PC-3 (cell line): ENCODE results near the gene SARNP. TPM values are rescaled to one million over a fixed set of nuclear protein-coding genes. Genes with fewer than 3 reads are reported as not detected.

ENCODE experiments used
- ATAC-seq: fragments of 200-7000 bp; cut with Tn5 transposase; 2 replicates; pipeline ENCODE4 v1.9.1; 2020; ENCODE audit warnings: mild to moderate bottlenecking, moderate library complexity
- BruUV-seq: library from RNA; stranded (reverse); fragments of 400-500 nt; replicated peaks from 2 replicates; lab custom pipeline; 2021; lab: Mats Ljungman, UMichigan
- CTCF ChIA-PET: fragments of 300-600 bp; sonication (Branson Sonifier 250); formaldehyde crosslinking; loops from one replicate; lab custom pipeline; 2022; ENCODE audit warnings: antibody characterized with exemption; lab: Charles Lee
- POLR2A ChIA-PET: fragments of 300-600 bp; sonication (Branson Sonifier 250); formaldehyde crosslinking; loops from one replicate; lab custom pipeline; 2022; ENCODE audit warnings: antibody characterized with exemption; ENCODE audit not compliant: unreplicated experiment; lab: Charles Lee
- DNase-seq: peaks from one replicate; pipeline ENCODE4 v3.0.0-alpha.2; 2015
- H2AFZ ChIP-seq: fragments of 300-600 bp; sonication (generic); 2 replicates; pipeline ENCODE4 v1.6.0; 2016; ENCODE audit warnings: antibody characterized with exemption, low read length
- H3F3A ChIP-seq: fragments of 300-600 bp; sonication (generic); one replicate; pipeline ENCODE4 v1.6.0; 2017; ENCODE audit warnings: antibody characterized with exemption, low read length, control low read depth, mild to moderate bottlenecking; ENCODE audit not compliant: unreplicated experiment
- H3K27ac ChIP-seq: fragments of 300-600 bp; sonication (generic); 2 replicates; pipeline ENCODE4 v1.5.1; 2016; ENCODE audit warnings: mild to moderate bottlenecking, low read length
- H3K27me3 ChIP-seq: fragments of 300-600 bp; sonication (generic); 2 replicates; pipeline ENCODE4 v1.6.1; 2016; ENCODE audit warnings: low read length, mixed read lengths
- H3K36me3 ChIP-seq: fragments of 300-600 bp; sonication (generic); 2 replicates; pipeline ENCODE4 v1.6.1; 2016; ENCODE audit warnings: low read depth, mixed run types, low read length, mixed read lengths
- H3K4me1 ChIP-seq: fragments of 300-600 bp; sonication (generic); 2 replicates; pipeline ENCODE4 v1.5.1; 2016; ENCODE audit warnings: low read length; ENCODE audit not compliant: insufficient read depth
- H3K4me2 ChIP-seq: fragments of 300-600 bp; sonication (generic); 2 replicates; pipeline ENCODE4 v1.6.0; 2016; ENCODE audit warnings: low read length
- H3K4me3 ChIP-seq: fragments of 300-600 bp; sonication (generic); 2 replicates; pipeline ENCODE4 v1.5.1; 2016; ENCODE audit warnings: mild to moderate bottlenecking, low read length, mixed read lengths
- H3K79me2 ChIP-seq: fragments of 300-600 bp; sonication (generic); 2 replicates; pipeline ENCODE4 v1.6.1; 2017; ENCODE audit warnings: low read length, mixed read lengths
- H3K9ac ChIP-seq: fragments of 300-600 bp; sonication (generic); 2 replicates; pipeline ENCODE4 v1.6.0; 2016; ENCODE audit warnings: mild to moderate bottlenecking, low read length
- H3K9me2 ChIP-seq: fragments of 300-600 bp; sonication (generic); replicated peaks from 2 replicates; pipeline ENCODE4 v1.6.1; 2016; ENCODE audit warnings: mixed run types, low read length, mixed read lengths
- H3K9me3 ChIP-seq: fragments of 300-600 bp; sonication (generic); 2 replicates; pipeline ENCODE4 v1.6.1; 2016; ENCODE audit warnings: low read length, mixed read lengths
- H4K20me1 ChIP-seq: fragments of 300-600 bp; sonication (generic); 2 replicates; pipeline ENCODE4 v1.6.1; 2016; ENCODE audit warnings: low read length, mixed read lengths
- EZH2 ChIP-seq: fragments of 300-600 bp; sonication (generic); IDR thresholded peaks from one replicate; pipeline ENCODE4 v1.6.1; 2017; ENCODE audit warnings: antibody characterized with exemption, mild to moderate bottlenecking, low read length; ENCODE audit not compliant: unreplicated experiment
- EZH2phosphoT487 ChIP-seq: fragments of 300-600 bp; sonication (generic); IDR thresholded peaks from 2 replicates; pipeline ENCODE4 v1.6.1; 2018; ENCODE audit warnings: mild to moderate bottlenecking, antibody characterized with exemption, low read length, borderline replicate concordance
- intact Hi-C: fragments of 100-400 bp; cut with micrococcal nuclease; formaldehyde crosslinking; loops from 2 replicates; pipeline ENCODE4 v1.9.0; 2023
- total RNA-seq: library from RNA; depleted of rRNA; stranded (reverse); fragments of >200 nt; gene quantifications from 2 replicates; pipeline ENCODE4 v1.2.3, GENCODE V29; 2014
- TF ChIP-seq, protein P1 (sequence below): fragments of 300-600 bp; sonication (generic); conservative IDR thresholded peaks from 2 replicates; pipeline ENCODE4 v1.5.1; 2017; ENCODE audit warnings: antibody characterized with exemption, low read depth, mild to moderate bottlenecking, low read length

Gene SARNP
- total RNA-seq, 1 experiment from 2014 or later, result 103 TPM

DNA sequence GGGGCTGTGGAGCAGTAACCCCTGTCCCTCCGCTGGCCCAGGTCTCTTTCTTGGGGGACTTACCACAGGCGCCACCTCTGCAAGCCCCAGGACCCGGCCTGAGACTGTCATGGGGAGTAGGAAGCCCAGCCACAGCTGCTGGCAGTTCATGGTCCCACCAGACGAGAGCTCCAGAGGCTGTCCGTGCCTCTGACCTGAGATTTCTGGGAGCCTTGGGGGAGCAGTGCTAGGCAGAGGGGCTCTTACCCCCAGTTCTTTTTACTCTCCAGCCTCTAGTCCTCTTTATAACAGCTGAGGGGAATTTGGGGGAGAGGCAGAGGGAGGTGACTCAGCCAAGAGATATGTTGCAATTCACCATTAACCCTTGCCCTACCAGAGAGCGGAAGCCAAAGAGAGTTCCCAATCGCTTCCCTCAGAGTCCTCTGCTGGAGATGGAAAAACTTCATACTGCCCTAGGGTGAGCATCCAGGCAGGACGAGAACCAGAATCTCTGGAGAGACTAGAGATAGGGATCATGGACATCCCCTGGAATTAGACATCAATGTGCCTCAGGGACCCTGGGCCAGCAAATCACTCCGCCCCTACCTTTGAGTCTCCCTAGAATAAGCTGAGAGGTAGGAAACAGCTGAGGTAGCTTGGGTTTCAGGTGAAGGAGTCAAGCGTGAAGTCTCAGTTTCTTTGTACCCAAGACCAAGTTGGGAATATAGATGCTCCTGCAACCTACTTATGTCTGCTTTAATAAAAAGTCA is 25.3 kb upstream of the SARNP start, which contains the start of gene MMP19:
Gene MMP19, minus strand, starts transcription at position 256 of the 749 bp plus-strand sequence. Its CDS starts 106 bp downstream, at position 150.
- no peaks in the 10 kb centered on the region for H3K36me3 ChIP-seq
- TF ChIP-seq EZH2phosphoT487, result no peak
- TF ChIP-seq EZH2, result no peak
- ATAC-seq, result peak; percentile 48
- H3K9me2 ChIP-seq, result no peaks in the 10 kb centered on the region
- no peak within 1 kb of the TSS for H3K27ac ChIP-seq
- peaks cover 9% of the 10 kb centered on the region for H3K4me1 ChIP-seq
- H3F3A ChIP-seq, result no peaks in the 10 kb centered on the region
- H3K4me3 ChIP-seq, result no peak within 1 kb of the TSS
- no peak within 1 kb of the TSS for H3K9ac ChIP-seq
- no TSS peak for BruUV-seq
- peak; percentile 55 for DNase-seq
- no peaks in the 10 kb centered on the region for H3K27me3 ChIP-seq
- H3K79me2 ChIP-seq, result no peaks in the 10 kb centered on the region
- no peak within 1 kb of the TSS for H2AFZ ChIP-seq
- POLR2A ChIA-PET, result no interaction called here
- no peaks in the 10 kb centered on the region for H4K20me1 ChIP-seq
- CTCF ChIA-PET, result no interaction called here
- peak within 1 kb of the TSS; percentile 41; the same call in 1 of the 2 replicates for H3K4me2 ChIP-seq
- intact Hi-C loops, result no loop called here
- H3K9me3 ChIP-seq, result no peaks in the 10 kb centered on the region

- no peak for ATAC-seq
- Histone ChIP-seq H3K9me2 (no peaks in the 10 kb centered on the region), H3K9ac (no peak overlapping the region), H3K4me1 (peaks cover 9% of the 10 kb centered on the region), H3K36me3 (no peaks in the 10 kb centered on the region), H3K4me2 (no peak overlapping the region), H3K9me3 (no peaks in the 10 kb centered on the region), H3K27ac (no peak overlapping the region), H4K20me1 (no peaks in the 10 kb centered on the region), H2AFZ (no peak overlapping the region), H3K27me3 (no peaks in the 10 kb centered on the region), H3K79me2 (no peaks in the 10 kb centered on the region), H3F3A (no peaks in the 10 kb centered on the region), H3K4me3 (no peak overlapping the region)
- intact Hi-C loops, result no loop called here
- BruUV-seq, result no TSS peak
- ChIA-PET CTCF (no interaction called here), POLR2A (no interaction called here)
- TF ChIP-seq EZH2 (no peak), EZH2phosphoT487 (no peak)
- TF ChIP-seq, protein P1, sequence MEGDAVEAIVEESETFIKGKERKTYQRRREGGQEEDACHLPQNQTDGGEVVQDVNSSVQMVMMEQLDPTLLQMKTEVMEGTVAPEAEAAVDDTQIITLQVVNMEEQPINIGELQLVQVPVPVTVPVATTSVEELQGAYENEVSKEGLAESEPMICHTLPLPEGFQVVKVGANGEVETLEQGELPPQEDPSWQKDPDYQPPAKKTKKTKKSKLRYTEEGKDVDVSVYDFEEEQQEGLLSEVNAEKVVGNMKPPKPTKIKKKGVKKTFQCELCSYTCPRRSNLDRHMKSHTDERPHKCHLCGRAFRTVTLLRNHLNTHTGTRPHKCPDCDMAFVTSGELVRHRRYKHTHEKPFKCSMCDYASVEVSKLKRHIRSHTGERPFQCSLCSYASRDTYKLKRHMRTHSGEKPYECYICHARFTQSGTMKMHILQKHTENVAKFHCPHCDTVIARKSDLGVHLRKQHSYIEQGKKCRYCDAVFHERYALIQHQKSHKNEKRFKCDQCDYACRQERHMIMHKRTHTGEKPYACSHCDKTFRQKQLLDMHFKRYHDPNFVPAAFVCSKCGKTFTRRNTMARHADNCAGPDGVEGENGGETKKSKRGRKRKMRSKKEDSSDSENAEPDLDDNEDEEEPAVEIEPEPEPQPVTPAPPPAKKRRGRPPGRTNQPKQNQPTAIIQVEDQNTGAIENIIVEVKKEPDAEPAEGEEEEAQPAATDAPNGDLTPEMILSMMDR, result no peak
- no peak for DNase-seq
Measured at GRCh38 chr12:55840581-55841351, 23.2 kb upstream of the SARNP start.

- Histone ChIP-seq H3K79me2 (no peaks in the 10 kb centered on the region), H3K4me1 (peaks cover 9% of the 10 kb centered on the region), H4K20me1 (no peaks in the 10 kb centered on the region), H3K9me2 (no peaks in the 10 kb centered on the region), H3F3A (no peaks in the 10 kb centered on the region), H3K9me3 (no peaks in the 10 kb centered on the region), H3K36me3 (no peaks in the 10 kb centered on the region), H3K9ac (no peak overlapping the region), H3K4me3 (no peak overlapping the region), H3K27ac (no peak overlapping the region), H2AFZ (no peak overlapping the region), H3K4me2 (no peak overlapping the region), H3K27me3 (no peaks in the 10 kb centered on the region)
- ChIA-PET POLR2A (no interaction called here), CTCF (no interaction called here)
- TF ChIP-seq EZH2 (no peak), EZH2phosphoT487 (no peak)
- TF ChIP-seq, protein P1, result no peak
- DNase-seq (peak; percentile 35), ATAC-seq (peak; percentile 24; the same call in 1 of the 2 replicates)
- no TSS peak for BruUV-seq
- intact Hi-C loops, result no loop called here
Measured at GRCh38 chr12:55839345-55840140, 22.0 kb upstream of the SARNP start.
